AG09319 (cell line): ENCODE data around the gene PPM1N.
"Not testable (repeated sequence)": the region's sequence is repeated elsewhere in the genome, so short reads cannot be mapped to it uniquely, and the experiment has no call there.

Source experiments
- DNase-seq: peaks from one replicate; pipeline ENCODE4 v3.0.0-alpha.2; 2010; ENCODE audit warnings: low read depth; ENCODE audit errors: extremely low read depth
- CTCF ChIP-seq: IDR thresholded peaks from 2 replicates; pipeline ENCODE4 v1.5.1; 2011; ENCODE audit warnings: low read depth, mild to moderate bottlenecking, inconsistent platforms, low read length, moderate library complexity

Gene PPM1N

GRCh38 chr19:45506989-45507871, 9.0 kb downstream of the PPM1N start, which contains the start of gene VASP:
Gene VASP (plus strand): TSS chr19:45507479. CDS start chr19:45507772, 293 bp downstream.
- DNase-seq = no peak
- TF ChIP-seq CTCF = no peak

GRCh38 chr19:45507872-45508416, 9.7 kb downstream of the PPM1N start:
- no peak for DNase-seq
- no peak for TF ChIP-seq CTCF

- no peak for DNase-seq
- TF ChIP-seq CTCF = no peak
Observed at GRCh38 chr19:45508417-45508860, 10.2 kb downstream of the PPM1N start.

- DNase-seq = no peak
- TF ChIP-seq CTCF = no peak
Observed at GRCh38 chr19:45508861-45509691, 10.8 kb downstream of the PPM1N start.

GRCh38 chr19:45509692-45510015, 11.4 kb downstream of the PPM1N start:
- no peak for TF ChIP-seq CTCF

GRCh38 chr19:45510352-45510751, 12.1 kb downstream of the PPM1N start:
- not testable (repeated sequence) for DNase-seq

More at GRCh38 chr19:45509692-45510015, 11.4 kb downstream of the PPM1N start:
- DNase-seq = no peak

GRCh38 chr19:45511074-45511473, 12.8 kb downstream of the PPM1N start:
- no peak for DNase-seq
- no peak for TF ChIP-seq CTCF
